ENCODE results near the gene C1orf21.

Gene C1orf21

GRCh38 chr1:184559117-184559713 lies 172.4 kb downstream of the C1orf21 start:
- DNase-seq (ENCODE audit: low spot score) = no peak

- DNase-seq (ENCODE audit: low spot score) = no peak
Measured at GRCh38 chr1:184562806-184563205, 176.0 kb downstream of the C1orf21 start.

DNA sequence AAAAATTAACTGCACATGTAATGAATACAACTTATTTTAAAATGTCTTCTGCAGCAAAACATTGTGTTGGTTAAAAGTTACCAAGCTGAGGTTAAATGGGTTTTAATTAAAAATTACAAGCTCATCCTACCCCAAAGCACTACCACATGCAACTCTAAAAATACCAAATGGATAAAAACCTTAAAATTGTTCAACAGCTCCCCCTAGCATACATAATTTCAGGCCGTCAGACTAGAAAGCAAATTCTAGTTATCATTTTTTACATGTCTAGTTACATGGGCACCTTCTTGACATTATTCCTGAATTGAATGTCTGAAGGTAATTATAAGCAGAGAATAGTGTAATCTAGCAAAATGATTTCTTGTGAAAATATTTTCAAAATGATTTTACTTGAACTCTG lies 176.5 kb downstream of the C1orf21 start:
- no peak for DNase-seq (ENCODE audit: low spot score)

DNA sequence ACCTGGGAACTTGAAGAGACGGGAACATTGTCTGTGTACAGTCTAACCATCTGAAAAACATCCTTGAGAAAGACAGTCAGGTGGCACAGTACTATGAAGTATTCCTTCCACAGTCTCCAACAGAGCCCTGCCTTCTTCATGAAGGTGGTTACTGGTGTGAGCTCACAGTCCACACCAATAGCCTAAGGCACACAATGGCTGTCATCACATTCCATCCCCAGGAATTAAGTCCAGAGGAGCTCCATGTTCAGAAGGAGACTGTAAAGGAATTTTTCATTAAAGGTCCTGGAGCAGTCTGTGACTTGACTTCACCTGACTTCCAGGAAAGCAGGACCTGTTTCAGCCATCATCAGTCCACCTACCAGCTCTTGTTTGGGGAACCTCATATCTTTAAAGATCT lies 180.2 kb downstream of the C1orf21 start:
- DNase-seq (ENCODE audit: low spot score) = no peak

- DNase-seq (ENCODE audit: low spot score) = no peak
Measured at GRCh38 chr1:184567637-184568036, 180.8 kb downstream of the C1orf21 start.

DNA sequence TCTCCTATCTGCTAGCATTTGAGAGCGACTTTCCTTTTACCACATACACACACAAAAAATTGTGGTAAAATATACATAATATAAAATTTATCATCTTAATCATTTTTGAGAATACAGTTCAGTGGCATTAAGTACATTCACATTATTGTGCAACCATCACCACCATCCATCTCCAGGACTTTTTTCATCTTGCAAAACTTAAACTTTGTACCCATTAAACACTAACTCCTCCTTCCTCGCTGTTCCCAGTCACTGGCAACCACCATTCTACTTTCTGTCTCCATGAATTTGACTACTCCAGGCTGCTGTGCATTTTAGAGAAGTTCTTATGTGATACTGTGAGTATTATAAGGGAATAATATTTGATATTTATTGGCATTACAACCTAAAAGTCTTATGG lies 181.3 kb downstream of the C1orf21 start:
- no peak for DNase-seq (ENCODE audit: low spot score)

DNA sequence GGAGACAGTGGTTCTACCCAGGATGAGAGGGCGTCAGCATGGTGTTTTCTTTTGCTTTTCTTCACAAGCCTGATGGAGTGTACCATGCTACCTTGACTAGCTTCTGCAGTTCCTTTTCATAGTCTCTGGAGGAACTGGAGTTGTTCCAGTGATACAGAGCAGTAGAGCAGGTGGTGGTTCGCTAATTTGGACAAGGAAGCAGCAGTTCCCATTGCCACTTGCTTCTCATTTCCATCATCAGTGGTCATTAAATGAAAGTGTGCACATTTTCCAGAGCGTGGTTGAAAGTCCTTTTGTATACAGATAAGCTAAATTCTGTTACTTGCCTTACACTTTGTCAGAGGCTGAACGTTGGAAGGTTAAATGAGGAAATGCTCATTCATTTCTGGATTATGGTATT lies 182.3 kb downstream of the C1orf21 start:
- DNase-seq (ENCODE audit: low spot score) = no peak

DNA sequence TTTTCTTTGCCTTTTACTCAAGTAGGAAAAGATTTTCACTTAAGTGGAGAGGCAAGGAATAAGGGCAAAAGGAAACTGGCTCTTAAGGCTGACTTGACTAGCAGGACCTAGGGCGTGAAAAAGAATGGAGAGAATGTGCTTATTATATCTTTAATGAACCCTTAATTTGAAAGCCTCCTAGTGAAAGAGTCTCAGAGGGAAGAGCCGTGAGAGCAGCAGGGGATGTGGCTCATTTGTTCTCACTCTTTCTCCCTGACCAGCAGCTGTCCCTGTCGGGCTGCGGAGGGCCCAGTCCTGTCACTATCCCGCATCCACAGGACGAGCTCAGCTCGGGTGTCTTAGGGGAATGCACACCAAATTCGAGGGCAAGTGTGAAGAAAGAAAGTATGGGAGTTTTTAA lies 187.8 kb downstream of the C1orf21 start:
- no peak for DNase-seq (ENCODE audit: low spot score)

- DNase-seq (ENCODE audit: low spot score) = no peak
Measured at GRCh38 chr1:184576822-184577221, 190.0 kb downstream of the C1orf21 start.

GRCh38 chr1:184577319-184577718 lies 190.5 kb downstream of the C1orf21 start:
- no peak for DNase-seq (ENCODE audit: low spot score)

GRCh38 chr1:184582411-184582810 lies 195.6 kb downstream of the C1orf21 start:
- DNase-seq (ENCODE audit: low spot score) = no peak

- DNase-seq (ENCODE audit: low spot score) = no peak
Measured at GRCh38 chr1:184583849-184584248, 197.0 kb downstream of the C1orf21 start.

GRCh38 chr1:184588701-184589100 lies 201.9 kb downstream of the C1orf21 start:
- no peak for DNase-seq (ENCODE audit: low spot score)

- no peak for DNase-seq (ENCODE audit: low spot score)
Measured at GRCh38 chr1:184590163-184590750, 203.4 kb downstream of the C1orf21 start.

- DNase-seq (ENCODE audit: low spot score) = no peak
Measured at GRCh38 chr1:184593597-184593996, 206.8 kb downstream of the C1orf21 start.

GRCh38 chr1:184595596-184595995 lies 208.8 kb downstream of the C1orf21 start:
- DNase-seq (ENCODE audit: low spot score) = no peak

DNA sequence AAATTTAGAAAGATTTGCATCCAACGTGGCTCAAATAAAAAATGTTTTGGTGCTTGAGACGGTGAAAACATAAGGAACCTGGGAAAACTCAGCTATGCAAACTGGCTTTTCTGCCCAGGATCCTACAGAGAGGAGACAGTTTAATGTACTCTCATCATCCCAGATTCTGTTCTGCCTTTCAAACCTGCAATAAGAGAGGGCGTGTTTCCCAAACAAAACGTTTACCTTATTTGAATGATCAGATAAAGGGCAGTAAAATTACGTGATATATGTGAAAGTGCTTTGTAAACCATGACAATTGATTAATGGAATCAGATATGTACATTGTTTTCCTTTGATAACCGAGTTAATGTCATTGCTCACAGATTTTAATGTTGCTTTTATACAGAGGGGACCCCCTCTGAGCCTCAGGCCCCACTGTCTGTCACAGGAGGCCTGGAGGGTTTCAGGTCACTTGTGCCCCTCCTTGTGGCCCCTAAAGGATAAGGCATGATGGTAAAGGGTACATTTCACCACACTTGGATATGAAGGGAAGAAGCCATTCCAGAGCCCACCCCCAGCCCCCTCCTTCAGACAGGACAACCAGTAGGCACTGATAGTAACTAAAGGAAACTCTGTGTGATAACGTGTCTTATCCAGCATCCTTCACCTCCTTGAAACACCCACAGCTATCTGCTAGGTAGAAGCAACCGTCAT lies 210.3 kb downstream of the C1orf21 start:
- no peak for DNase-seq (ENCODE audit: low spot score)

DNA sequence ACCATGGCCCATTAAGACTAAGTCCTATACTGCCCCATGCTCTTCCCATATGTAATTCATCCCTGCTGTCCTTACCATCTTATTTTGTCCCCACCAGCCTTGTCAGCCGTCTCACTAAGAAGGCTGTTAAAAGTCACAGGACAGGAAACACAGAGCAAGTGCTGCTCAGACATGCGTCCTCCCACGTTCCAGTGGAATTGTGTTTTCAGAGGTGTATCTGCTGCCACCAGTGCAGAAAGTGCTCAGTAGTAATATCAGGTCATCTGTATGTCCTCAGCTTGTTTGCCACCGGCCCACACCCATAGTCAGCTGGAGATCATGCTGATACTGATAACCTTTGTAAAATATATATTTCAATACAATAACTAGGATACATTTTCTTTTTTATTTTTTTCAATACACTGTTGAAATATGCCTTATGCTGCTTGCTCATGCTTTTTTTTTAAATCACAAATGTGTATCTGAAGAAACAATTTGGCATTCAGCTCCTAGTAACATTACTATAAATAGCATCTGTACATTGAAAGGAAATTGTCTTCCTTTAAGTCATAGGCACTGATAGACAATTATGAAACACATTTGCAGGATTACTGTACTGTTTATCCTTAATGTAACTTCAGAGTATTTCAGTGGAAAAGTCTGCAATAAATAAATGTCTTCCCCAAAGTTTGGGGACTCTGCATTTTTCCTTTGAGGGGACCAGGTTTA lies 211.0 kb downstream of the C1orf21 start:
- DNase-seq (ENCODE audit: low spot score) = no peak

GRCh38 chr1:184598403-184599193 lies 211.8 kb downstream of the C1orf21 start:
- DNase-seq (ENCODE audit: low spot score) = no peak

GRCh38 chr1:184604152-184604900 lies 217.5 kb downstream of the C1orf21 start:
- no peak for DNase-seq (ENCODE audit: low spot score)

GRCh38 chr1:184605941-184606340 lies 219.1 kb downstream of the C1orf21 start:
- no peak for DNase-seq (ENCODE audit: low spot score)

Data from hematopoietic multipotent progenitor cell treated with erythropoietin and hydrocortisone succinate and interleukin-3 and kit ligand, for 15 days (in vitro differentiated cells).